ENCODE data around the gene TMEM242. TPM values are rescaled to one million over a fixed set of nuclear protein-coding genes. Genes with fewer than 3 reads are reported as not detected.

The TMEM242 gene
- total and polyA plus RNA-seq, 2 donors (not counting 1 experiment from before 2014, with no cell fraction given): 6.3 to 24.1 TPM

- Histone ChIP-seq H3K27me3 (replicated peaks in 1 of 4; ENCODE audit: control extremely low read depth in 1 of 4, control insufficient read depth in 3 of 4, insufficient read depth in 4 of 4, low read length in 3 of 4) (peaks cover 0 to 2% (median 0%) of the 10 kb centered on the region in 4 experiments), H3K9ac (ENCODE audit: low read length) (no peak overlapping the region), H3K4me1 (ENCODE audit: control insufficient read depth in 2 of 2, insufficient read depth in 2 of 2, low read length in 2 of 2) (no peaks in the 10 kb centered on the region), H3K4me2 (replicated peaks; ENCODE audit: low read depth, low read length, poor library complexity, severe bottlenecking) (no peak overlapping the region), H3K27ac (ENCODE audit: low read length in 2 of 2) (no peak overlapping the region), H3K36me3 (replicated peaks in 1 of 2; ENCODE audit: control extremely low read depth in 1 of 2, control insufficient read depth in 1 of 2, extremely low read depth in 1 of 2, insufficient read depth in 2 of 2, low read length in 1 of 2) (no peaks in the 10 kb centered on the region), H3K4me3 (ENCODE audit: control extremely low read depth in 1 of 5, extremely low read depth in 1 of 5, insufficient read depth in 1 of 5, low read depth in 2 of 5, low read length in 4 of 5) (no peak overlapping the region), H2AFZ (ENCODE audit: insufficient read depth, low read depth, low read length, poor library complexity, severe bottlenecking) (no peak overlapping the region), H3K9me3 (ENCODE audit: control extremely low read depth in 1 of 3, control insufficient read depth in 2 of 3, insufficient read depth in 1 of 3, low read length in 2 of 3) (no peaks in the 10 kb centered on the region), H3K79me2 (ENCODE audit: control insufficient read depth, insufficient read depth, low read length) (no peaks in the 10 kb centered on the region), H4K20me1 (ENCODE audit: control insufficient read depth, insufficient read depth, low read length, poor library complexity, severe bottlenecking) (no peaks in the 10 kb centered on the region)
- no peak for DNase-seq
- WGBS (ENCODE audit: insufficient coverage): 100% methylated on average over 1 of the region's 3 CpGs
- peaks cover 31% of the 10 kb centered on the region for H3K27me3 Mint-ChIP-seq
- intact Hi-C loops (cut with micrococcal nuclease): no loop called here
- TF ChIP-seq EZH2 (IDR thresholded peaks at IDR 0.05; ENCODE audit: borderline replicate concordance, insufficient read depth, low read depth, low read length, poor library complexity, severe bottlenecking) (no peak), CTCF (IDR thresholded peaks at IDR 0.05) (no peak)
- no peaks in the 10 kb centered on the region for H3K4me1 Mint-ChIP-seq
- POLR2A ChIA-PET: no interaction called here
- no peaks in the 10 kb centered on the region for H3K9me3 Mint-ChIP-seq (ENCODE audit: insufficient read depth)
- ATAC-seq (ENCODE audit: low read depth): no peak
- H3K27ac Mint-ChIP-seq: no peak overlapping the region
- H3K4me3 Mint-ChIP-seq: no peak overlapping the region
- CTCF ChIA-PET: no interaction called here
Observed at GRCh38 chr6:157255079-157255478, 68.2 kb downstream of the TMEM242 start.

- no peak for ATAC-seq (ENCODE audit: low read depth)
- Histone ChIP-seq H3K4me2 (replicated peaks; ENCODE audit: low read depth, low read length, poor library complexity, severe bottlenecking) (no peak overlapping the region), H3K27ac (ENCODE audit: low read length in 2 of 2) (no peak overlapping the region), H3K4me3 (ENCODE audit: control extremely low read depth in 1 of 5, extremely low read depth in 1 of 5, insufficient read depth in 1 of 5, low read depth in 2 of 5, low read length in 4 of 5) (no peak overlapping the region), H3K9ac (ENCODE audit: low read length) (no peak overlapping the region), H3K4me1 (ENCODE audit: control insufficient read depth in 2 of 2, insufficient read depth in 2 of 2, low read length in 2 of 2) (no peaks in the 10 kb centered on the region), H3K27me3 (replicated peaks in 1 of 4; ENCODE audit: control extremely low read depth in 1 of 4, control insufficient read depth in 3 of 4, insufficient read depth in 4 of 4, low read length in 3 of 4) (peaks cover 0 to 2% (median 0%) of the 10 kb centered on the region in 4 experiments), H3K9me3 (ENCODE audit: control extremely low read depth in 1 of 3, control insufficient read depth in 2 of 3, insufficient read depth in 1 of 3, low read length in 2 of 3) (peaks cover 0 to 3% (median 0%) of the 10 kb centered on the region in 3 donors), H3K79me2 (ENCODE audit: control insufficient read depth, insufficient read depth, low read length) (no peaks in the 10 kb centered on the region), H4K20me1 (ENCODE audit: control insufficient read depth, insufficient read depth, low read length, poor library complexity, severe bottlenecking) (no peaks in the 10 kb centered on the region), H2AFZ (ENCODE audit: insufficient read depth, low read depth, low read length, poor library complexity, severe bottlenecking) (no peak overlapping the region), H3K36me3 (replicated peaks in 1 of 2; ENCODE audit: control extremely low read depth in 1 of 2, control insufficient read depth in 1 of 2, extremely low read depth in 1 of 2, insufficient read depth in 2 of 2, low read length in 1 of 2) (no peaks in the 10 kb centered on the region)
- Mint-ChIP-seq H3K4me3 (no peak overlapping the region), H3K9me3 (ENCODE audit: insufficient read depth) (no peaks in the 10 kb centered on the region), H3K4me1 (no peaks in the 10 kb centered on the region), H3K27me3 (peaks cover 33% of the 10 kb centered on the region), H3K27ac (no peak overlapping the region)
- DNase-seq: no peak
- POLR2A ChIA-PET: no interaction called here
- intact Hi-C loops (cut with micrococcal nuclease): no loop called here
- CTCF ChIA-PET: no interaction called here
- WGBS (ENCODE audit: insufficient coverage): 75% methylated on average over 1 of the region's 3 CpGs
- no peak for TF ChIP-seq EZH2 (IDR thresholded peaks at IDR 0.05; ENCODE audit: borderline replicate concordance, insufficient read depth, low read depth, low read length, poor library complexity, severe bottlenecking)
- TF ChIP-seq CTCF (IDR thresholded peaks at IDR 0.05): no peak
Observed at GRCh38 chr6:157254538-157254937, 68.8 kb downstream of the TMEM242 start.
